ENCODE results near the gene OPCML. TPM values are rescaled to one million over a fixed set of nuclear protein-coding genes. Genes with fewer than 3 reads are reported as not detected.

The OPCML gene
- total and polyA plus RNA-seq, 2 donors, result 0.06 to 2.3 TPM

GRCh38 chr11:132994966-132995365 lies 537.3 kb downstream of the OPCML start:
- Histone ChIP-seq H3K27ac (ENCODE audit: low read depth) (no peak overlapping the region), H3K36me3 (ENCODE audit: insufficient read depth) (no peaks in the 10 kb centered on the region), H3K4me3 (ENCODE audit: low read depth, low read length) (no peak overlapping the region), H3K4me1 (ENCODE audit: insufficient read depth) (no peaks in the 10 kb centered on the region)
- no peak for DNase-seq (ENCODE audit: extremely low spot score)
- 75% methylated on average over 6 of the region's 6 CpGs for WGBS

GRCh38 chr11:132993991-132994502 lies 538.3 kb downstream of the OPCML start:
- H3K36me3 ChIP-seq (ENCODE audit: insufficient read depth), result no peaks in the 10 kb centered on the region
- no peaks in the 10 kb centered on the region for H3K4me1 ChIP-seq (ENCODE audit: insufficient read depth)
- no peak for DNase-seq (ENCODE audit: extremely low spot score)
- 2% methylated on average over 32 of the region's 32 CpGs for WGBS
- H3K4me3 ChIP-seq (ENCODE audit: low read depth, low read length), result no peak overlapping the region
- no peak overlapping the region for H3K27ac ChIP-seq (ENCODE audit: low read depth)

- 31% methylated on average over 15 of the region's 15 CpGs for WGBS
- no peak overlapping the region for H3K4me3 ChIP-seq (ENCODE audit: low read depth, low read length)
- no peak for DNase-seq (ENCODE audit: extremely low spot score)
These were observed 539.3 kb downstream of the OPCML start for GRCh38 chr11:132992838-132993631.

GRCh38 chr11:132988411-132988810 lies 543.9 kb downstream of the OPCML start:
- DNase-seq (ENCODE audit: extremely low spot score), result no peak
- Histone ChIP-seq H3K27ac (ENCODE audit: low read depth) (no peak overlapping the region), H3K4me3 (ENCODE audit: low read depth, low read length) (no peak overlapping the region), H3K4me1 (ENCODE audit: insufficient read depth) (no peaks in the 10 kb centered on the region), H3K36me3 (ENCODE audit: insufficient read depth) (no peaks in the 10 kb centered on the region)
- WGBS, result 82% methylated on average over 5 of the region's 5 CpGs

More at GRCh38 chr11:132992838-132993631, 539.3 kb downstream of the OPCML start:
- no peaks in the 10 kb centered on the region for H3K36me3 ChIP-seq (ENCODE audit: insufficient read depth)
- no peak overlapping the region for H3K27ac ChIP-seq (ENCODE audit: low read depth)
- H3K4me1 ChIP-seq (ENCODE audit: insufficient read depth), result no peaks in the 10 kb centered on the region

GRCh38 chr11:132987936-132988335 lies 544.4 kb downstream of the OPCML start:
- H3K36me3 ChIP-seq (ENCODE audit: insufficient read depth), result no peaks in the 10 kb centered on the region
- no peak for DNase-seq (ENCODE audit: extremely low spot score)
- no peak overlapping the region for H3K27ac ChIP-seq (ENCODE audit: low read depth)
- 28% methylated on average over 2 of the region's 2 CpGs for WGBS
- no peaks in the 10 kb centered on the region for H3K4me1 ChIP-seq (ENCODE audit: insufficient read depth)
- no peak overlapping the region for H3K4me3 ChIP-seq (ENCODE audit: low read depth, low read length)

GRCh38 chr11:132983641-132983978 lies 548.7 kb downstream of the OPCML start:
- H3K4me1 ChIP-seq (ENCODE audit: insufficient read depth), result no peaks in the 10 kb centered on the region
- no peak for DNase-seq (ENCODE audit: extremely low spot score)
- no peak overlapping the region for H3K27ac ChIP-seq (ENCODE audit: low read depth)
- H3K4me3 ChIP-seq (ENCODE audit: low read depth, low read length), result no peak overlapping the region
- WGBS, result 76% methylated on average over 1 of the region's 1 CpG
- H3K36me3 ChIP-seq (ENCODE audit: insufficient read depth), result no peaks in the 10 kb centered on the region

- WGBS, result 74% methylated on average over 7 of the region's 7 CpGs
- Histone ChIP-seq H3K4me3 (ENCODE audit: low read depth, low read length) (no peak overlapping the region), H3K4me1 (ENCODE audit: insufficient read depth) (no peaks in the 10 kb centered on the region), H3K27ac (ENCODE audit: low read depth) (no peak overlapping the region), H3K36me3 (ENCODE audit: insufficient read depth) (no peaks in the 10 kb centered on the region)
- no peak for DNase-seq (ENCODE audit: extremely low spot score)
These were observed 549.3 kb downstream of the OPCML start for GRCh38 chr11:132982772-132983640.

- no peak for DNase-seq (ENCODE audit: extremely low spot score)
These were observed 551.0 kb downstream of the OPCML start for GRCh38 chr11:132981131-132981956.

GRCh38 chr11:132980670-132981069 lies 551.6 kb downstream of the OPCML start:
- 80% methylated on average over 8 of the region's 8 CpGs for WGBS
- DNase-seq (ENCODE audit: extremely low spot score), result no peak

More at GRCh38 chr11:132981131-132981956, 551.0 kb downstream of the OPCML start:
- Histone ChIP-seq H3K4me1 (ENCODE audit: insufficient read depth) (no peaks in the 10 kb centered on the region), H3K36me3 (ENCODE audit: insufficient read depth) (no peaks in the 10 kb centered on the region), H3K27ac (ENCODE audit: low read depth) (no peak overlapping the region), H3K4me3 (ENCODE audit: low read depth, low read length) (no peak overlapping the region)
- 78% methylated on average over 17 of the region's 17 CpGs for WGBS

GRCh38 chr11:132977746-132978145 lies 554.6 kb downstream of the OPCML start:
- H3K36me3 ChIP-seq (ENCODE audit: insufficient read depth), result no peaks in the 10 kb centered on the region
- WGBS, result 79% methylated on average over 4 of the region's 4 CpGs
- no peaks in the 10 kb centered on the region for H3K4me1 ChIP-seq (ENCODE audit: insufficient read depth)
- no peak overlapping the region for H3K27ac ChIP-seq (ENCODE audit: low read depth)
- no peak for DNase-seq (ENCODE audit: extremely low spot score)
- no peak overlapping the region for H3K4me3 ChIP-seq (ENCODE audit: low read depth, low read length)

More at GRCh38 chr11:132980670-132981069, 551.6 kb downstream of the OPCML start:
- Histone ChIP-seq H3K4me3 (ENCODE audit: low read depth, low read length) (no peak overlapping the region), H3K4me1 (ENCODE audit: insufficient read depth) (no peaks in the 10 kb centered on the region), H3K27ac (ENCODE audit: low read depth) (no peak overlapping the region), H3K36me3 (ENCODE audit: insufficient read depth) (no peaks in the 10 kb centered on the region)

- 83% methylated on average over 2 of the region's 2 CpGs for WGBS
- Histone ChIP-seq H3K4me1 (ENCODE audit: insufficient read depth) (no peaks in the 10 kb centered on the region), H3K27ac (ENCODE audit: low read depth) (no peak overlapping the region), H3K36me3 (ENCODE audit: insufficient read depth) (no peaks in the 10 kb centered on the region), H3K4me3 (ENCODE audit: low read depth, low read length) (no peak overlapping the region)
- DNase-seq (ENCODE audit: extremely low spot score), result no peak
These were observed 555.1 kb downstream of the OPCML start for GRCh38 chr11:132977241-132977640.

GRCh38 chr11:132976115-132976514 lies 556.2 kb downstream of the OPCML start:
- Histone ChIP-seq H3K4me3 (ENCODE audit: low read depth, low read length) (no peak overlapping the region), H3K4me1 (ENCODE audit: insufficient read depth) (no peaks in the 10 kb centered on the region), H3K27ac (ENCODE audit: low read depth) (no peak overlapping the region), H3K36me3 (ENCODE audit: insufficient read depth) (no peaks in the 10 kb centered on the region)
- DNase-seq (ENCODE audit: extremely low spot score), result no peak
- WGBS, result 65% methylated on average over 5 of the region's 5 CpGs

GRCh38 chr11:132973686-132974085 lies 558.6 kb downstream of the OPCML start:
- no peaks in the 10 kb centered on the region for H3K36me3 ChIP-seq (ENCODE audit: insufficient read depth)
- H3K4me1 ChIP-seq (ENCODE audit: insufficient read depth), result no peaks in the 10 kb centered on the region
- no peak overlapping the region for H3K27ac ChIP-seq (ENCODE audit: low read depth)
- WGBS, result 43% methylated on average over 6 of the region's 6 CpGs
- H3K4me3 ChIP-seq (ENCODE audit: low read depth, low read length), result no peak overlapping the region
- DNase-seq (ENCODE audit: extremely low spot score), result no peak
